Upper lobe of left lung (tissue), 4 donors: Measurements from ENCODE around the gene FMNL2.

Experiments used
- CTCF ChIP-seq, 6 experiments: fragments of 450-650 bp in 4 of 6; fragments of 200-600 bp in 2 of 6; sonication (generic) in 2 of 6; IDR thresholded peaks; one replicate each; pipeline ENCODE4 v1.5.1; 2016 to 2019; ENCODE audit warnings: antibody characterized with exemption in 6 of 6
- EP300 ChIP-seq, 4 donors: sonication (generic); formaldehyde crosslinking; IDR thresholded peaks; one replicate each; pipeline ENCODE4 v1.5.1; 2017; ENCODE audit warnings: antibody characterized with exemption in 4 of 4, control low read depth in 2 of 4
- POLR2A ChIP-seq, 4 donors: fragments of 450-650 bp; IDR thresholded peaks; one replicate each; pipeline ENCODE4 v1.5.1; 2016 to 2017; ENCODE audit warnings: antibody characterized with exemption in 4 of 4, mild to moderate bottlenecking in 2 of 4
- POLR2AphosphoS5 ChIP-seq, 2 donors: sonication (generic); formaldehyde crosslinking; IDR thresholded peaks; one replicate each; pipeline ENCODE4 v1.5.1; 2017; ENCODE audit warnings: antibody characterized with exemption in 2 of 2

GRCh38 chr2:152452256-152452973 is 117.4 kb downstream of the FMNL2 start:
- TF ChIP-seq POLR2A (IDR thresholded peaks at IDR 0.05), result no peak
- TF ChIP-seq CTCF (IDR thresholded peaks at IDR 0.05), result no peak
- no peak for TF ChIP-seq EP300 (IDR thresholded peaks at IDR 0.05)
- TF ChIP-seq POLR2AphosphoS5 (IDR thresholded peaks at IDR 0.05), result no peak
